Chondrocyte (in vitro differentiated cells): ENCODE results near the gene R3HDM4. TPM values are rescaled to one million over a fixed set of nuclear protein-coding genes. Genes with fewer than 3 reads are reported as not detected.
A peak's percentile ranks its signal among the peaks of the same experiment; 100 is the strongest.

Experiments used
- DNase-seq: peaks from one replicate; pipeline ENCODE4 v3.0.0; 2021; ENCODE audit warnings: mixed read lengths, low spot score
- H3K27ac Mint-ChIP-seq: one replicate; pipeline ENCODE4 v1.8.0; 2021; ENCODE audit warnings: mild to moderate bottlenecking, moderate library complexity, mixed read lengths; ENCODE audit not compliant: unreplicated experiment
- H3K27me3 Mint-ChIP-seq: 2 replicates; pipeline ENCODE4 v1.8.0; 2021; ENCODE audit warnings: low read depth, mixed read lengths
- H3K36me3 Mint-ChIP-seq: 2 replicates; pipeline ENCODE4 v1.8.0; 2021; ENCODE audit warnings: low read depth, mixed read lengths
- H3K4me1 Mint-ChIP-seq: 2 replicates; pipeline ENCODE4 v1.8.0; 2021; ENCODE audit warnings: low read depth, mild to moderate bottlenecking, mixed read lengths
- H3K4me3 Mint-ChIP-seq: one replicate; pipeline ENCODE4 v1.8.0; 2021; ENCODE audit warnings: mild to moderate bottlenecking, moderate library complexity, mixed read lengths; ENCODE audit not compliant: unreplicated experiment
- H3K9me3 Mint-ChIP-seq: 2 replicates; pipeline ENCODE4 v1.8.0; 2021; ENCODE audit warnings: low read depth, mixed read lengths
- total RNA-seq: library from RNA; stranded (reverse); gene quantifications from 3 replicates; pipeline ENCODE4 v1.2.1, GENCODE V29; 2021
- TF ChIP-seq, protein P1 (sequence below): fragments of 200-600 bp; sonication (generic); IDR thresholded peaks from 2 replicates; pipeline ENCODE4 v1.5.0; 2021; ENCODE audit warnings: antibody characterized with exemption, mild to moderate bottlenecking, moderate library complexity

R3HDM4 gene
- total RNA-seq, 1 donor from 2014 or later, result 48.4 TPM

DNA sequence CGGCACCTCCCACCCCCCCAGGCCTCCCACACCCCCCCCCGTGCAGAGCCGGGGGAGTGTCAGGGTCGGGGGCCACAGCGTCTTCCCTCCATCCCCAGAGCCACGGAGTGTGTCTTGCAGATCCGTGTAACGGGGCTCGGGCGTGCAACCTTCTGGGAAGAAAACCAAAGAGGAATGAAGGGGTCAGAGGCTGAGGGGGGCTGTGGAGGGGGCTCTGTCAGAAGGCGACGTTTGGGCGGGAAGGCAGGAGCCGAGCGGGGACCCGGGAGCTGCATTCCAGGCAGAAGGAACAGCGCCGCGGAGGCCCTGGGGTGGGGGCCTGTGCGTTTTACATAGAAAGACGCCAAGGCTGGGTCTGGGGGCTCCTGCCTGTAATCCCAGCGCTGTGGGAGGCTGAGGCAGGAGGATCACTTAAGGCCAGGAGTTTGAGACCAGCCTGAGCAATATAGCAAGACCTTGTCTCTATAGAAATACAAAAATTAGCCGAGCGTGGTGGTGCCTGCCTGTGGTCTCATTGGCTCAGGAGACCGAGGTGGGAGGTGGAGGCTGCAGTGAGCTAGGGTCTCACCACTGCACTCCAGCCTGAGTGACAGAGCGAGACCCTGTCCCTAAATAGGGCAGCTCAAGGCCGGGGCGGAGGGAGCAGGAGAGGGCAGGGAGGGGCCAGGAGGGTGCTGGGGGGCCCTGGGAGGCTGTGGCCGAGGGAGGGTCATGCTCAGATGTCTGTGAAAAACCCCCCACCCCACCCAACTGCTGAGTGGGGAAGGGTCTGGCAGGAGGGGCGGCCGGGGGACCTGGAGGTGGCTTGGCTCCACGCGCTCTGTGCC, 40.6 kb upstream of the R3HDM4 start:
- H3K4me3 Mint-ChIP-seq, result no peak overlapping the region
- no peaks in the 10 kb centered on the region for H3K9me3 Mint-ChIP-seq
- no peak for DNase-seq
- H3K36me3 Mint-ChIP-seq, result no peaks in the 10 kb centered on the region
- H3K27me3 Mint-ChIP-seq, result no peaks in the 10 kb centered on the region
- H3K27ac Mint-ChIP-seq, result no peak overlapping the region
- H3K4me1 Mint-ChIP-seq, result peaks cover 10% of the 10 kb centered on the region
- TF ChIP-seq, protein P1, sequence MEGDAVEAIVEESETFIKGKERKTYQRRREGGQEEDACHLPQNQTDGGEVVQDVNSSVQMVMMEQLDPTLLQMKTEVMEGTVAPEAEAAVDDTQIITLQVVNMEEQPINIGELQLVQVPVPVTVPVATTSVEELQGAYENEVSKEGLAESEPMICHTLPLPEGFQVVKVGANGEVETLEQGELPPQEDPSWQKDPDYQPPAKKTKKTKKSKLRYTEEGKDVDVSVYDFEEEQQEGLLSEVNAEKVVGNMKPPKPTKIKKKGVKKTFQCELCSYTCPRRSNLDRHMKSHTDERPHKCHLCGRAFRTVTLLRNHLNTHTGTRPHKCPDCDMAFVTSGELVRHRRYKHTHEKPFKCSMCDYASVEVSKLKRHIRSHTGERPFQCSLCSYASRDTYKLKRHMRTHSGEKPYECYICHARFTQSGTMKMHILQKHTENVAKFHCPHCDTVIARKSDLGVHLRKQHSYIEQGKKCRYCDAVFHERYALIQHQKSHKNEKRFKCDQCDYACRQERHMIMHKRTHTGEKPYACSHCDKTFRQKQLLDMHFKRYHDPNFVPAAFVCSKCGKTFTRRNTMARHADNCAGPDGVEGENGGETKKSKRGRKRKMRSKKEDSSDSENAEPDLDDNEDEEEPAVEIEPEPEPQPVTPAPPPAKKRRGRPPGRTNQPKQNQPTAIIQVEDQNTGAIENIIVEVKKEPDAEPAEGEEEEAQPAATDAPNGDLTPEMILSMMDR, result no peak

DNA sequence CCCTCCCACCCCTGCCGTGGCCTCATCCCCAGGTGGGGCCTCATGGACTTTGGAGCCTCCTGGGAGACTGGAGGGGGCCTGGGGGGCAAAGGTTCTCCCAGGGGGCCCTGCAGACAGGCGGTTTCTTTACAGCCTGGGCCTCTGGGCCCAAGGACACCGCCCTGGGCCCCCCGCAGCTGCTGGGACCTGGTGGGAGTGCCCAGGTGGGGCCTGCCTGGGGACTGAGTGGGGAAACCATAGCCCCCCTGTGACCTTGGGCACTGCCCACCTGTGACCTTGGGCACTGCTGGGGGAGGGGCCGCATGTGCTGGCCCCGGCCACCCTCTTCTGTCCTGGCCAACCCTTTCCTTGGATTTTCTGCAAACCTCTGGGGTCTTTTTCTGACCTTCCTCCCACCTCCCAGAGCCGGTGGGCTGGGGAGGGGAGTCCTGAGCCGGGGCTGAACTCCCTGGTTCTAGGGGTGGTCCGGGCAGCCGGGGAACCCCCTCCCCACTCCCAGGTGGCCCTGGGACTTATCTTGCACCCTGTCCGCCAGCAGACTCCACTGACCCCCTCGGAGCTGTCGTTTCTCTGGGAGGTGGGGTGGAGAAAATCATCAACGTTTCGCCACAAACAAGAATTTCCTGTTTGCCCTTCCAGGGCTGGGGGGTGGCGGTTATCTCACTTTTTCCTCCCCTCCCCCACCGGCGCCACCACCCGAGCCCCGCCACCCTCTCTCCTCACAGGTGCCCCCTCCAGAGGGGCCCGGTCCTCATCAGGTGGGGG, 39.8 kb upstream of the R3HDM4 start:
- DNase-seq, result no peak
- Mint-ChIP-seq H3K4me1 (peaks cover 10% of the 10 kb centered on the region), H3K36me3 (no peaks in the 10 kb centered on the region), H3K27ac (no peak overlapping the region), H3K4me3 (no peak overlapping the region), H3K27me3 (no peaks in the 10 kb centered on the region), H3K9me3 (no peaks in the 10 kb centered on the region)
- TF ChIP-seq, protein P1, result no peak

DNA sequence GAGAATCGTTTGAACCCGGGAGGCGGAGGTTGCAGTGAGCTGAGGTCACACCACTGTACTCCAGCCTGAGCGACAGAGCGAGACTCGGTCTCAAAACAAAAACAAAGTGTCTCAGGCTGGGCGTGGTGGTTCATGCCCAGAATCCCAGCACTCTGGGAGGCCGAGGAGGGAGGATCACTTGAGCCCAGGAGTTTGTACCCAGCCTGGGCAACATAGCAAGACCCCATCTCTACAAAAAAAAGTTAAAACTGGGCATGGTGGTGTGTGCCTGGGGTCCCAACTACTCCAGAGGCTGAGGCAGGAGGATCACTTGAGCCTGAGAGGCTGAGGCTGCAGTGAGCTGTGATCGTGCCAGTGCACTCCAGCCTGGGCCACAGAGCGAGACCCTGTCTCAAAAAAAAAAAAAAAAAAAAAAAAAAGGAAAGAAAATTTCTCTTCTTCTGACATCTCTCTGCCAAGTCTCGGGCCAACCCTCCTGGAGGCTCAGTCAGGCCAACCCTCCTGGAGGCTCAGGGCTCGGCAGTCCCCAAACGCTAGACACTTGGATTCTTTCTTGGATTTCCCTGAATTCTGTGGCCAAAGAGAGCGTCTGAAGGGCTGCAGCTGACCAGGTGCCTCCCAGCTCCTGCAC, 39.1 kb upstream of the R3HDM4 start:
- peak overlapping the region; percentile 69 for H3K27ac Mint-ChIP-seq
- H3K27me3 Mint-ChIP-seq, result no peaks in the 10 kb centered on the region
- TF ChIP-seq, protein P1, result no peak
- no peak overlapping the region for H3K4me3 Mint-ChIP-seq
- peaks cover 10% of the 10 kb centered on the region for H3K4me1 Mint-ChIP-seq
- no peaks in the 10 kb centered on the region for H3K36me3 Mint-ChIP-seq
- no peaks in the 10 kb centered on the region for H3K9me3 Mint-ChIP-seq
- no peak for DNase-seq

DNA sequence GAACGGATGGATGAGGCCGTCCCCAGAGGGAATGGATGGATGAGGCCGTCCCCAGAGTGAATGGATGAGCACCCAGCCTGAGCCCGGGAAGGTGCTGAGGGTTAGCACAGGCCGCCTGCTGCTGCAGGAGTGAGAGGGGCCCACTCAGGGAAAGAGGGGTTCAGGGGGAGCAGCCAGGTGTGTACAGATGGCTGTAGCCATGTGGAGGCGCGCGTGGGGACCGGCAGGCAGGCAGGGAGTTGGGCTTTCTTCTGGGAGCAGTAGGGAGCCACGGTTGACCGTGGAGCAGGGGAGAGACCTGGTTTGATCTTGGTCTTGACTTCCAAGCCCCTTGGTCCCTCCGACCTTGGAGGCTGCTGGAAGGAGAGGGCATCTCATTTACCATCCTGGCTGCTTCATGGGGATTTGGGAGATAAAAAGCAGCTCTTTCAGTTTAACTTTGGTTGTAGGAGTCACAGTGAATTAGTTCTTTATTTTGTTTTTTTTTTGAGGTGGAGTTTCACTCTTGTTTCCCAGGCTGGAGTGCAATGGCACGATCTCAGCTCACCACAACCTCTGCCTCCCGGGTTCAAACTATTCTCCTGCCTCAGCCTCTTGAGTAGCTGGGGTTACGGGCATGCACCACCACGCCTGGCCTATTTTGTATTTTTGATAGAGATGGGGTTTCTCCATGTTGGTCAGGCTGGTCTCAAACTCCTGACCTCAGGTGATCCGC, 37.5 kb upstream of the R3HDM4 start:
- H3K4me1 Mint-ChIP-seq, result peaks cover 10% of the 10 kb centered on the region

More for the DNA sequence above, 37.5 kb upstream of the R3HDM4 start:
- TF ChIP-seq, protein P1, result no peak
- no peaks in the 10 kb centered on the region for H3K27me3 Mint-ChIP-seq
- no peak overlapping the region for H3K4me3 Mint-ChIP-seq
- DNase-seq, result no peak
- no peak overlapping the region for H3K27ac Mint-ChIP-seq
- H3K36me3 Mint-ChIP-seq, result no peaks in the 10 kb centered on the region
- H3K9me3 Mint-ChIP-seq, result no peaks in the 10 kb centered on the region
